SK-N-SH treated with all-trans-retinoic acid at 6 μM for 48 hours (cell line): ENCODE results near the gene ADGRB3.
"Not testable (repeated sequence)": the region's sequence is repeated elsewhere in the genome, so short reads cannot be mapped to it uniquely, and the experiment has no call there.

Experiments
- ATAC-seq: fragments of 200-7000 bp; cut with Tn5 transposase; 3 replicates; pipeline ENCODE4 v1.9.1; 2020; ENCODE audit warnings: mild to moderate bottlenecking, moderate library complexity
- ARNTL ChIP-seq: fragments of 450-650 bp; formaldehyde crosslinking; IDR thresholded peaks from 2 replicates; pipeline ENCODE4 v1.5.0; 2020; ENCODE audit warnings: low read depth, mild to moderate bottlenecking, moderate library complexity, borderline replicate concordance
- BACH2 ChIP-seq: fragments of 250-450 bp; sonication (Bioruptor Pico); IDR thresholded peaks from 2 replicates; pipeline ENCODE4 v1.9.0; 2021; ENCODE audit warnings: mild to moderate bottlenecking, borderline replicate concordance
- CREB5 ChIP-seq: fragments of 250-450 bp; sonication (Bioruptor Pico); IDR thresholded peaks from 2 replicates; pipeline ENCODE4 v1.5.1; 2020; ENCODE audit warnings: low read depth, mild to moderate bottlenecking, moderate library complexity
- CSDC2 ChIP-seq: fragments of 250-450 bp; sonication (Bioruptor Pico); IDR thresholded peaks from 2 replicates; pipeline ENCODE4 v1.5.0; 2020; ENCODE audit warnings: mild to moderate bottlenecking, moderate library complexity
- ESRRG ChIP-seq: fragments of 250-450 bp; sonication (Bioruptor Pico); IDR thresholded peaks from 2 replicates; pipeline ENCODE4 v1.6.1; 2021; ENCODE audit warnings: mild to moderate bottlenecking
- GLIS3 ChIP-seq: fragments of 250-450 bp; sonication (Bioruptor Pico); IDR thresholded peaks from 2 replicates; pipeline ENCODE4 v1.5.0; 2020; ENCODE audit warnings: mild to moderate bottlenecking, moderate library complexity
- OSR1 ChIP-seq: fragments of 250-450 bp; sonication (Bioruptor Pico); IDR thresholded peaks from 2 replicates; pipeline ENCODE4 v1.8.0; 2022; ENCODE audit warnings: moderate library complexity, mild to moderate bottlenecking, inconsistent platforms
- PPARA ChIP-seq: fragments of 250-450 bp; sonication (Bioruptor Pico); IDR thresholded peaks from 2 replicates; pipeline ENCODE4 v1.5.0; 2020; ENCODE audit warnings: mild to moderate bottlenecking, borderline replicate concordance
- RARB ChIP-seq: fragments of 250-450 bp; sonication (Bioruptor Pico); IDR thresholded peaks from 2 replicates; pipeline ENCODE4 v1.8.0; 2021; ENCODE audit warnings: mild to moderate bottlenecking, moderate library complexity
- SNAI2 ChIP-seq: fragments of 250-450 bp; sonication (Bioruptor Pico); IDR thresholded peaks from 2 replicates; pipeline ENCODE4 v1.5.0; 2020; ENCODE audit warnings: mild to moderate bottlenecking, moderate library complexity
- TCF4 ChIP-seq: fragments of 250-450 bp; sonication (Bioruptor Pico); IDR thresholded peaks from 2 replicates; pipeline ENCODE4 v1.8.0; 2021; ENCODE audit warnings: mild to moderate bottlenecking, moderate library complexity, borderline replicate concordance
- TOX ChIP-seq: fragments of 250-450 bp; sonication (Bioruptor Pico); IDR thresholded peaks from 2 replicates; pipeline ENCODE4 v1.8.0; 2021; ENCODE audit warnings: mild to moderate bottlenecking, moderate library complexity, borderline replicate concordance
- TSHZ2 ChIP-seq: fragments of 250-450 bp; sonication (Bioruptor Pico); IDR thresholded peaks from 2 replicates; pipeline ENCODE4 v1.5.0; 2020; ENCODE audit warnings: mild to moderate bottlenecking, moderate library complexity
- ZFP3 ChIP-seq: fragments of 250-450 bp; sonication (Bioruptor Pico); IDR thresholded peaks from 2 replicates; pipeline ENCODE4 v1.5.0; 2020; ENCODE audit warnings: mild to moderate bottlenecking, moderate library complexity
- ZFP30 ChIP-seq: fragments of 450-650 bp; formaldehyde crosslinking; IDR thresholded peaks from 2 replicates; pipeline ENCODE4 v1.5.0; 2022; ENCODE audit warnings: mild to moderate bottlenecking, moderate library complexity
- ZNF565 ChIP-seq: fragments of 450-650 bp; formaldehyde crosslinking; conservative IDR thresholded peaks from 2 replicates; pipeline ENCODE4 v1.5.0; 2020; ENCODE audit warnings: low read depth, mild to moderate bottlenecking, moderate library complexity
- ZNF70 ChIP-seq: fragments of 450-650 bp; formaldehyde crosslinking; IDR thresholded peaks from 2 replicates; pipeline ENCODE4 v1.5.0; 2020; ENCODE audit warnings: mild to moderate bottlenecking, moderate library complexity
- ZNF8 ChIP-seq: fragments of 450-650 bp; formaldehyde crosslinking; IDR thresholded peaks from 2 replicates; pipeline ENCODE4 v1.5.0; 2020; ENCODE audit warnings: mild to moderate bottlenecking, moderate library complexity
- TF ChIP-seq, protein P1 (sequence below): fragments of 250-450 bp; sonication (Bioruptor Pico); IDR thresholded peaks from 2 replicates; pipeline ENCODE4 v1.8.0; 2021; ENCODE audit warnings: low read depth, mild to moderate bottlenecking, moderate library complexity, borderline replicate concordance
- TF ChIP-seq, protein P2 (sequence below): fragments of 250-450 bp; sonication (Bioruptor Pico); IDR thresholded peaks from 2 replicates; pipeline ENCODE4 v1.5.1; 2021; ENCODE audit warnings: mild to moderate bottlenecking, moderate library complexity

The ADGRB3 gene

DNA sequence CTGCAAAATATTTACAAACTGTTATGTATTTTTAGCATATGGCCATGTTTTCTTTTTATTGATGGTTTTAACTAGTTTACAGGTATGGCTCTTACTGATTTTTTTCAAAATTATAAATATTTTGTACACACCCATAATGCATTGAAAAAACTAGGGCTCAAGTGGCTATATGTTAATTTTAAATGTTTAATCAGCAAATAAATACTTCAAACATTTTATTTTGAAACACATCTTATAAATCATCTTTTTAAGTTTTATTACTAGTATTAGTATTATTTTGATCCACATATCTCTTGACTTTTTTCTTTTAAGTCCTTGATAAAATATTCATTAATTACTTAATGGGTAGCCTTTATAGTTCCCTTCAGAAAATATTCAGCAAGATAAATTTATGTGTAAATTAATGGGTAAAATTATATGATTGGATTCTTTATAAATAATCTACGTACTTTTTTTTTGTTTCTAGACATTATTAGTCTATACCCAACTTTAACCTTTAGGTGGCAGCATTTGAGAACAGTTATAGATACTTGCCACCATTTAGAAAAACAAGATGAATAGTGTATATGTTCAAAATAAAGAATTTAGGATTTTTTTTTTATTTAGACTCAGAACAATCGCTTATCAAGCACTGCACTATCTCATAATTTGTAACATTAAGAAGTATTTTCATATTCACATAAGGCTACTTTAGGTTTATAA, 241.9 kb downstream of the ADGRB3 start:
- no peak for ATAC-seq
- TF ChIP-seq ARNTL (CRISPR knock-in tag) (no peak), CSDC2 (CRISPR knock-in tag) (no peak), PPARA (CRISPR knock-in tag) (no peak), TOX (no peak), TSHZ2 (no peak), ESRRG (CRISPR knock-in tag) (no peak), ZNF70 (CRISPR knock-in tag) (no peak), RARB (no peak), ZFP3 (CRISPR knock-in tag) (no peak), ZNF565 (CRISPR knock-in tag) (no peak), CREB5 (no peak), TCF4 (CRISPR knock-in tag) (no peak), ZNF8 (no peak), BACH2 (CRISPR knock-in tag) (no peak), GLIS3 (no peak), ZFP30 (CRISPR knock-in tag) (no peak), OSR1 (CRISPR knock-in tag) (no peak)
- TF ChIP-seq, protein P1, sequence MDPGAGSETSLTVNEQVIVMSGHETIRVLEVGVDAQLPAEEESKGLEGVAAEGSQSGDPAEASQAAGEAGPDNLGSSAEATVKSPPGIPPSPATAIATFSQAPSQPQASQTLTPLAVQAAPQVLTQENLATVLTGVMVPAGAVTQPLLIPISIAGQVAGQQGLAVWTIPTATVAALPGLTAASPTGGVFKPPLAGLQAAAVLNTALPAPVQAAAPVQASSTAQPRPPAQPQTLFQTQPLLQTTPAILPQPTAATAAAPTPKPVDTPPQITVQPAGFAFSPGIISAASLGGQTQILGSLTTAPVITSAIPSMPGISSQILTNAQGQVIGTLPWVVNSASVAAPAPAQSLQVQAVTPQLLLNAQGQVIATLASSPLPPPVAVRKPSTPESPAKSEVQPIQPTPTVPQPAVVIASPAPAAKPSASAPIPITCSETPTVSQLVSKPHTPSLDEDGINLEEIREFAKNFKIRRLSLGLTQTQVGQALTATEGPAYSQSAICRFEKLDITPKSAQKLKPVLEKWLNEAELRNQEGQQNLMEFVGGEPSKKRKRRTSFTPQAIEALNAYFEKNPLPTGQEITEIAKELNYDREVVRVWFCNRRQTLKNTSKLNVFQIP, result no peak
- TF ChIP-seq, protein P2, sequence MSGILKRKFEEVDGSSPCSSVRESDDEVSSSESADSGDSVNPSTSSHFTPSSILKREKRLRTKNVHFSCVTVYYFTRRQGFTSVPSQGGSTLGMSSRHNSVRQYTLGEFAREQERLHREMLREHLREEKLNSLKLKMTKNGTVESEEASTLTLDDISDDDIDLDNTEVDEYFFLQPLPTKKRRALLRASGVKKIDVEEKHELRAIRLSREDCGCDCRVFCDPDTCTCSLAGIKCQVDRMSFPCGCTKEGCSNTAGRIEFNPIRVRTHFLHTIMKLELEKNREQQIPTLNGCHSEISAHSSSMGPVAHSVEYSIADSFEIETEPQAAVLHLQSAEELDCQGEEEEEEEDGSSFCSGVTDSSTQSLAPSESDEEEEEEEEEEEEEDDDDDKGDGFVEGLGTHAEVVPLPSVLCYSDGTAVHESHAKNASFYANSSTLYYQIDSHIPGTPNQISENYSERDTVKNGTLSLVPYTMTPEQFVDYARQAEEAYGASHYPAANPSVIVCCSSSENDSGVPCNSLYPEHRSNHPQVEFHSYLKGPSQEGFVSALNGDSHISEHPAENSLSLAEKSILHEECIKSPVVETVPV (CRISPR knock-in tag), result no peak

DNA sequence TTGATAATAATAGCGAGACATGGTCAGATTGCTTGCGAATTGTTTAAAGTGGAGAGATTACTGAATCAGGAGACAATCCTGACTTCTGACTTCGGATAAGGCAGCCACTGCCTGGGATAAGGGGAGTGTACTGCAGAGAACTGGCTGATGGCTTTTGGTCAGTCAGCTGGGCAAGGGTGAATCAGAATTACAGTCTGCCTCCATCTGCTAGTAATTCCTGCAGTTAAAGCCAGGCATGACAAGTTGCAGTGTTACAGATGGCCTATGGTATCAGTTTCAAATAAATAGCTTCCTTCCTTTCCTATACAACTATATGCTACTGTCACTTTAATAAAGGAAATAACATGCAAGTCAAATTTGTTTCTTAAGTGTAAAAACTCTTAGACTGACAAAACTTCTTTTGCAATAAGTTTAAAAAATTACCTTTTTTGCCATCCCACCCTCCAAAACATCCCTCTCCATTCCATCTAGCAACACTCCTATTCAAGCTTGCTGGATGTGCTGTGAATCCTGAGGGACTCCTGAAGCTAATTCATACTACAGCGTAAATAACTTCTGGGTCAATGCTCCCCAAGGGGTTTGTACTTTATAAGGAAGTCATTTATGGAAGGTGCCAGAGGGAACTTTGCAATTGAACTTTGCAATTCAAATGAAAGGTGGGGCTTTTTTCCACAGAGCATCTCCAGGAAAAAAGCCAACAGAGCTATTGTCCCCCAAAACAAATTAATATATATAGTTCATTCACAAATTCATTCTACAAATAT, 245.2 kb downstream of the ADGRB3 start:
- ATAC-seq, result peak; percentile 46; the same call in 2 of the 3 replicates
- 0 out of 2 replicates have a peak, but pooled peaks have one; percentile 24 for TF ChIP-seq SNAI2 (CRISPR knock-in tag)
- TF ChIP-seq TSHZ2, result peak; percentile 60; the same call in 1 of the 2 replicates
- TF ChIP-seq ARNTL (CRISPR knock-in tag), result no peak
- TF ChIP-seq ZFP3 (CRISPR knock-in tag), result no peak
- TF ChIP-seq TCF4 (CRISPR knock-in tag), result peak; percentile 87

GRCh38 chr6:68883325-68883724, 248.2 kb downstream of the ADGRB3 start:
- not testable (repeated sequence) for ATAC-seq
